Uterus (tissue), 2 donors: ENCODE measurements around the gene RXYLT1.

Experiments
- POLR2A ChIP-seq, 2 donors: fragments of 450-650 bp; IDR thresholded peaks; one replicate each; pipeline ENCODE4 v1.6.1; 2016; ENCODE audit warnings: antibody characterized with exemption in 2 of 2, mild to moderate bottlenecking in 1 of 2, moderate library complexity in 1 of 2
- TF ChIP-seq, protein P1 (sequence below), 4 experiments: fragments of 200-600 bp in 2 of 4; fragments of 450-650 bp in 2 of 4; sonication (generic) in 2 of 4; IDR thresholded peaks; one replicate each; pipeline ENCODE4 v1.5.1; 2016 to 2019; ENCODE audit warnings: antibody characterized with exemption in 4 of 4, mild to moderate bottlenecking in 2 of 4, moderate library complexity in 1 of 4

DNA sequence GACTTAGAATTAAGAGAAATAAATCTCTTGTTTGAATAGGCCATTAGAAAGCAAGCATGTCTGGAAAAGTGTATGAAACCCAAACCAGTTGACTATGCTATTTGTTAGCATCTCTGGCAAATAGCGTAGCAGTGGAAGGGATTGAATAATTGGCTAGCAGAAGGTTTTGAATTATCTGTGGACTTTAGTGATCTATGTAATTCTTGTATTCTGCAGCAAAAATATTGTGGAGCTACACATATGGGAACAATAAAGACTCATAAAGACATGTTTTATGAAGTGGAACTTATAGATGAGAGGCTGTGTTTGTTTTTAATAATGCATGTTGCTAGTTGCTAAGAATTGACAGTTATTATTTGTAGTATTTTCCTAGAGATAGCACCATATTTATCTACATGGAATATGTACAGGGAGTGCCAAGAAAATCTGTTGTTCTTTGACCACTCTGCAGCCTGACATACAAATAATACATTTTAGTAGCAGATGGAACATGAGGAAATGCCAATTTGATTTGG, 69.5 kb downstream of the RXYLT1 start:
- TF ChIP-seq, protein P1, sequence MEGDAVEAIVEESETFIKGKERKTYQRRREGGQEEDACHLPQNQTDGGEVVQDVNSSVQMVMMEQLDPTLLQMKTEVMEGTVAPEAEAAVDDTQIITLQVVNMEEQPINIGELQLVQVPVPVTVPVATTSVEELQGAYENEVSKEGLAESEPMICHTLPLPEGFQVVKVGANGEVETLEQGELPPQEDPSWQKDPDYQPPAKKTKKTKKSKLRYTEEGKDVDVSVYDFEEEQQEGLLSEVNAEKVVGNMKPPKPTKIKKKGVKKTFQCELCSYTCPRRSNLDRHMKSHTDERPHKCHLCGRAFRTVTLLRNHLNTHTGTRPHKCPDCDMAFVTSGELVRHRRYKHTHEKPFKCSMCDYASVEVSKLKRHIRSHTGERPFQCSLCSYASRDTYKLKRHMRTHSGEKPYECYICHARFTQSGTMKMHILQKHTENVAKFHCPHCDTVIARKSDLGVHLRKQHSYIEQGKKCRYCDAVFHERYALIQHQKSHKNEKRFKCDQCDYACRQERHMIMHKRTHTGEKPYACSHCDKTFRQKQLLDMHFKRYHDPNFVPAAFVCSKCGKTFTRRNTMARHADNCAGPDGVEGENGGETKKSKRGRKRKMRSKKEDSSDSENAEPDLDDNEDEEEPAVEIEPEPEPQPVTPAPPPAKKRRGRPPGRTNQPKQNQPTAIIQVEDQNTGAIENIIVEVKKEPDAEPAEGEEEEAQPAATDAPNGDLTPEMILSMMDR (IDR thresholded peaks at IDR 0.05), result no peak
- TF ChIP-seq POLR2A (IDR thresholded peaks at IDR 0.05), result no peak
